Iris pigment epithelial cell (primary cell): Measurements from ENCODE around the gene ATP6V0B.

Source experiments
- DNase-seq: peaks from one replicate; pipeline ENCODE4 v3.0.0-alpha.2; 2011; ENCODE audit warnings: low read depth

The ATP6V0B gene

GRCh38 chr1:44008259-44008658, 33.5 kb downstream of the ATP6V0B start:
- no peak for DNase-seq

- no peak for DNase-seq
These were observed 36.2 kb downstream of the ATP6V0B start for GRCh38 chr1:44010935-44011471.

- no peak for DNase-seq
These were observed 37.6 kb downstream of the ATP6V0B start for GRCh38 chr1:44012404-44012803.

- no peak for DNase-seq
These were observed 38.3 kb downstream of the ATP6V0B start for GRCh38 chr1:44012941-44013609.

GRCh38 chr1:44013949-44014348, 39.2 kb downstream of the ATP6V0B start:
- DNase-seq: no peak

- no peak for DNase-seq
These were observed 39.8 kb downstream of the ATP6V0B start for GRCh38 chr1:44014365-44015104.

GRCh38 chr1:44015206-44015605, 40.4 kb downstream of the ATP6V0B start:
- DNase-seq: no peak

- DNase-seq: no peak
These were observed 41.5 kb downstream of the ATP6V0B start for GRCh38 chr1:44016041-44016889.

- DNase-seq: no peak
These were observed 42.2 kb downstream of the ATP6V0B start for GRCh38 chr1:44016890-44017400.

- DNase-seq: no peak
These were observed 44.7 kb downstream of the ATP6V0B start for GRCh38 chr1:44019466-44019948.

- no peak for DNase-seq
These were observed 45.7 kb downstream of the ATP6V0B start for GRCh38 chr1:44020464-44020863.

- no peak for DNase-seq
These were observed 46.4 kb downstream of the ATP6V0B start for GRCh38 chr1:44021156-44021555.

GRCh38 chr1:44021581-44022321, 47.0 kb downstream of the ATP6V0B start:
- no peak for DNase-seq

GRCh38 chr1:44024031-44024902, 49.5 kb downstream of the ATP6V0B start:
- DNase-seq: no peak

GRCh38 chr1:44024903-44025525, 50.3 kb downstream of the ATP6V0B start:
- DNase-seq: no peak

GRCh38 chr1:44025816-44026215, 51.1 kb downstream of the ATP6V0B start:
- no peak for DNase-seq

GRCh38 chr1:44027320-44027719, 52.6 kb downstream of the ATP6V0B start:
- DNase-seq: no peak
